Transverse colon (tissue), 4 donors: Measurements from ENCODE around the gene AFF1. TPM values are rescaled to one million over a fixed set of nuclear protein-coding genes. Genes with fewer than 3 reads are reported as not detected.

Source experiments
- DNase-seq: peaks from one replicate; pipeline ENCODE4 v3.0.0-alpha.2; 2019
- H3K27ac ChIP-seq, 4 donors: fragments of 200-600 bp; sonication (generic); 2 replicates each; pipeline ENCODE4 v1.5.1; 2016 to 2018; ENCODE audit warnings: inconsistent platforms in 4 of 4
- H3K27me3 ChIP-seq: fragments of 200-600 bp; sonication (generic); 2 replicates; pipeline ENCODE4 v1.5.1; 2017; ENCODE audit warnings: inconsistent platforms
- H3K36me3 ChIP-seq, 4 donors: fragments of 200-600 bp; sonication (generic); 2 replicates each; pipeline ENCODE4 v1.5.1; 2017 to 2019; ENCODE audit warnings: inconsistent platforms in 4 of 4
- H3K4me1 ChIP-seq, 4 donors: fragments of 200-600 bp; sonication (generic); 2 replicates each; pipeline ENCODE4 v1.5.1; 2017 to 2020; ENCODE audit warnings: inconsistent platforms in 4 of 4
- H3K4me3 ChIP-seq, 4 donors: fragments of 200-600 bp; sonication (generic); 1 replicate in 1 of 4; 2 replicates in 3 of 4; pipeline versions ENCODE4 v1.5.1 to v1.6.1; 2017 to 2019; ENCODE audit warnings: inconsistent platforms in 4 of 4
- H3K9me3 ChIP-seq, 2 donors: fragments of 200-600 bp; sonication (generic); 2 replicates each; pipeline ENCODE4 v1.5.1; 2017 to 2019; ENCODE audit warnings: inconsistent platforms in 2 of 2
- CTCF ChIP-seq, 5 experiments: fragments of 200-600 bp in 3 of 5; fragments of 450-650 bp in 2 of 5; sonication (generic) in 3 of 5; IDR thresholded peaks; 1 replicate in 2 of 5; 2 replicates in 3 of 5; pipeline ENCODE4 v1.5.1; 2016 to 2017; ENCODE audit warnings: antibody characterized with exemption in 5 of 5, inconsistent platforms in 3 of 5, mild to moderate bottlenecking in 2 of 5, moderate library complexity in 1 of 5
- EP300 ChIP-seq: sonication (generic); formaldehyde crosslinking; IDR thresholded peaks from one replicate; pipeline ENCODE4 v1.6.1; 2017; ENCODE audit warnings: antibody characterized with exemption, low read depth
- POLR2A ChIP-seq: fragments of 450-650 bp; IDR thresholded peaks from one replicate; pipeline ENCODE4 v1.6.1; 2016; ENCODE audit warnings: antibody characterized with exemption, mild to moderate bottlenecking, moderate library complexity
- POLR2AphosphoS5 ChIP-seq, 3 donors: sonication (generic); formaldehyde crosslinking; IDR thresholded peaks; one replicate each; pipeline ENCODE4 v1.6.1; 2016; ENCODE audit warnings: antibody characterized with exemption in 3 of 3
- WGBS, 2 donors: methylation state at CpG; one replicate each; pipeline ENCODE4 v1.1.5; 2018; ENCODE audit warnings: low coverage in 1 of 2; 5-methylcytosine and 5-hydroxymethylcytosine counted together
- in situ Hi-C, 4 donors: fragments of 200-750 bp; cut with MboI; loops; one replicate each; pipeline versions ENCODE4 v1.15.0 to v1.15.1; 2017; ENCODE audit warnings: low sequenced_read_pairs in 3 of 4, low pct_ligation_motif_present in 1 of 4, low pct_unique_long_range_greater_than_20kb in 1 of 4
- intact Hi-C: fragments of 100-400 bp; cut with DNase I; formaldehyde crosslinking; loops from one replicate; pipeline ENCODE4 v1.15.1; 2023; ENCODE audit warnings: low total_unique reads
- total RNA-seq, 4 donors: library from RNA; depleted of rRNA; stranded (reverse); fragments of >200 nt; gene quantifications; one replicate each; pipeline ENCODE4 v1.1.0, GENCODE V29; 2016

AFF1 gene
- total RNA-seq, 4 donors from 2014 or later: 77.1 to 151 (median 97.0) TPM

- Histone ChIP-seq H3K27ac (no peak overlapping the region), H3K27me3 (no peaks in the 10 kb centered on the region), H3K36me3 (no peaks in the 10 kb centered on the region), H3K9me3 (no peaks in the 10 kb centered on the region), H3K4me1 (peaks cover 0 to 7% (median 0%) of the 10 kb centered on the region in 4 donors), H3K4me3 (no peak overlapping the region)
- in situ Hi-C loops (loop anchor here (5.0 to 25.0 kb wide), 5 partner anchors 167 to 312 kb away; no protein-coding TSS in a partner anchor), intact Hi-C loops (no loop called here)
- no peak for DNase-seq
- WGBS, 2 donors: 25 to 32% methylated on average over 2 of the region's 2 CpGs
- TF ChIP-seq EP300: no peak
- TF ChIP-seq POLR2A: no peak
- TF ChIP-seq CTCF (IDR thresholded peaks at IDR 0.05): no peak
- TF ChIP-seq POLR2AphosphoS5 (IDR thresholded peaks at IDR 0.05): no peak
Measured at GRCh38 chr4:86924811-86925210, 10.0 kb upstream of the AFF1 start.

GRCh38 chr4:86926435-86927086 is 8.2 kb upstream of the AFF1 start:
- H3K9me3 ChIP-seq: no peaks in the 10 kb centered on the region
- intact Hi-C loops: no loop called here
- in situ Hi-C loops: loop anchor here in 3 of 4 donors (10.0 kb wide), 2 partner anchors 168 to 308 kb away; no protein-coding TSS in a partner anchor
- no peak overlapping the region for H3K27ac ChIP-seq
- H3K4me3 ChIP-seq: no peak overlapping the region
- TF ChIP-seq CTCF (IDR thresholded peaks at IDR 0.05) (no peak), EP300 (no peak), POLR2A (no peak), POLR2AphosphoS5 (IDR thresholded peaks at IDR 0.05) (no peak)
- H3K36me3 ChIP-seq: no peaks in the 10 kb centered on the region
- no peaks in the 10 kb centered on the region for H3K27me3 ChIP-seq
- WGBS, 2 donors: 85 to 100% methylated on average over 4 to 6 of the region's 6 CpGs
- peaks cover 0 to 7% (median 0%) of the 10 kb centered on the region in 4 donors for H3K4me1 ChIP-seq
- no peak for DNase-seq

- in situ Hi-C loops: loop anchor here in 3 of 4 donors (10.0 kb wide), 2 partner anchors 167 to 307 kb away; no protein-coding TSS in a partner anchor
- TF ChIP-seq POLR2AphosphoS5 (IDR thresholded peaks at IDR 0.05) (peak in 1 of 3 donors; percentile 47), POLR2A (no peak)
- H3K27me3 ChIP-seq: no peaks in the 10 kb centered on the region
- DNase-seq: peak; percentile 21
- no peaks in the 10 kb centered on the region for H3K9me3 ChIP-seq
- intact Hi-C loops: no loop called here
- WGBS, 2 donors: 77 to 83% methylated on average over 2 of the region's 2 CpGs
- no peaks in the 10 kb centered on the region for H3K36me3 ChIP-seq
- H3K27ac ChIP-seq: peak overlapping the region in 1 of 4 donors; percentile 61
- H3K4me3 ChIP-seq: no peak overlapping the region
- peaks cover 0 to 4% (median 0%) of the 10 kb centered on the region in 4 donors for H3K4me1 ChIP-seq
Measured at GRCh38 chr4:86927843-86928395, 6.9 kb upstream of the AFF1 start.

GRCh38 chr4:86928400-86929255 is 6.2 kb upstream of the AFF1 start:
- intact Hi-C loops: no loop called here
- no peaks in the 10 kb centered on the region for H3K9me3 ChIP-seq

More at GRCh38 chr4:86928400-86929255, 6.2 kb upstream of the AFF1 start:
- Histone ChIP-seq H3K36me3 (no peaks in the 10 kb centered on the region), H3K27me3 (no peaks in the 10 kb centered on the region), H3K4me1 (peaks cover 2 to 10% (median 2%) of the 10 kb centered on the region in 4 donors), H3K4me3 (no peak overlapping the region), H3K27ac (peak overlapping the region in 1 of 4 donors; percentile 61)
- 85 to 91% methylated on average over 7 to 10 of the region's 10 CpGs for WGBS, 2 donors
- DNase-seq: no peak
- TF ChIP-seq CTCF (IDR thresholded peaks at IDR 0.05): no peak
- TF ChIP-seq EP300: no peak
- TF ChIP-seq POLR2AphosphoS5 (IDR thresholded peaks at IDR 0.05): no peak
- no peak for TF ChIP-seq POLR2A
- in situ Hi-C loops: loop anchor here in 3 of 4 donors (10.0 kb wide), 2 partner anchors 166 to 306 kb away; no protein-coding TSS in a partner anchor
